HepG2 (cell line): ENCODE measurements around the gene USP17L26. TPM values are rescaled to one million over a fixed set of nuclear protein-coding genes. Genes with fewer than 3 reads are reported as not detected.

Experiments used
- ATAC-seq: fragments of 200-7000 bp; cut with Tn5 transposase; 3 replicates; pipeline ENCODE4 v1.9.1; 2020; ENCODE audit warnings: mild to moderate bottlenecking, moderate library complexity
- BruUV-seq: library from RNA; stranded (reverse); fragments of 400-500 nt; replicated peaks from 2 replicates; lab custom pipeline; 2021; lab: Mats Ljungman, UMichigan
- CTCF ChIA-PET: fragments of 300-600 bp; formaldehyde crosslinking; extraction: SDS; loops from one replicate; lab custom pipeline; 2021; ENCODE audit warnings: low total read pairs, inconsistent platforms, low intra/inter-chr PET ratio; lab: Yijun Ruan, JAX
- POLR2A ChIA-PET: fragments of 350-600 bp; sonication (Branson Sonifier 250); formaldehyde crosslinking; loops from one replicate; lab custom pipeline; 2020; ENCODE audit warnings: antibody characterized with exemption, inconsistent platforms; lab: Yijun Ruan, JAX
- DNase-seq: peaks from one replicate; pipeline ENCODE4 v3.0.0-alpha.2; 2015; ENCODE audit warnings: low spot score
- FAIRE-seq: peaks from 3 replicates; lab custom pipeline; 2011; peaks lifted over from hg19 to GRCh38; lab: Jason Lieb, UNC
- H2AFZ ChIP-seq: one replicate; pipeline ENCODE4 v1.6.1; 2011; ENCODE audit warnings: low read length, inconsistent platforms
- H3K27ac ChIP-seq: fragments of 300-600 bp; 3 replicates; pipeline ENCODE4 v1.8.0; 2011; ENCODE audit warnings: mixed run types, mild to moderate bottlenecking, mixed read lengths, low read length, inconsistent platforms; ENCODE audit not compliant: insufficient read depth; ENCODE audit errors: extremely low read length
- H3K27me3 ChIP-seq, 2 experiments: fragments of 200-600 bp in 1 of 2; 2 replicates in 1 of 2; 3 replicates in 1 of 2; pipeline versions ENCODE4 v1.6.0 to v1.8.0; 2011; ENCODE audit warnings: low read length in 2 of 2, mild to moderate bottlenecking in 2 of 2, moderate library complexity in 2 of 2, inconsistent platforms in 1 of 2; ENCODE audit not compliant: insufficient read depth in 2 of 2, control insufficient read depth in 1 of 2
- H3K36me3 ChIP-seq, 2 experiments: fragments of 200-600 bp in 1 of 2; replicated peaks in 1 of 2; 2 replicates in 1 of 2; 3 replicates in 1 of 2; pipeline versions ENCODE4 v1.5.1 to v1.8.0; 2011; ENCODE audit warnings: low read length in 2 of 2, inconsistent platforms in 1 of 2; ENCODE audit not compliant: insufficient read depth in 2 of 2, control insufficient read depth in 1 of 2
- H3K4me1 ChIP-seq: 2 replicates; pipeline ENCODE4 v1.5.1; 2012; ENCODE audit warnings: low read length, inconsistent platforms; ENCODE audit not compliant: insufficient read depth
- H3K4me2 ChIP-seq: 2 replicates; pipeline ENCODE4 v1.6.0; 2011; ENCODE audit warnings: low read depth, low read length, inconsistent platforms
- H3K4me3 ChIP-seq, 3 experiments: fragments of 200-600 bp in 1 of 3; sonication (generic), shearing (Covaris generic) in 1 of 3; replicated peaks in 1 of 3; 2 replicates each; pipeline ENCODE4 v1.5.1; 2011 to 2016; ENCODE audit warnings: low read length in 3 of 3, inconsistent platforms in 2 of 3, low read depth in 2 of 3, mild to moderate bottlenecking in 2 of 3, control low read depth in 1 of 3, mixed read lengths in 1 of 3; ENCODE audit not compliant: insufficient read depth in 1 of 3
- H3K79me2 ChIP-seq: one replicate; pipeline ENCODE4 v1.6.1; 2011; ENCODE audit warnings: low read length, inconsistent platforms; ENCODE audit not compliant: insufficient read depth
- H3K9ac ChIP-seq: 2 replicates; pipeline ENCODE4 v1.6.0; 2011; ENCODE audit warnings: mild to moderate bottlenecking, low read depth, low read length, inconsistent platforms; ENCODE audit not compliant: insufficient read depth
- H3K9me3 ChIP-seq: 2 replicates; pipeline ENCODE4 v1.5.1; 2012; ENCODE audit warnings: mild to moderate bottlenecking, low read length
- H4K20me1 ChIP-seq: 2 replicates; pipeline ENCODE4 v1.6.0; 2011; ENCODE audit warnings: inconsistent platforms, mild to moderate bottlenecking, low read length, moderate library complexity; ENCODE audit not compliant: insufficient read depth
- CAMTA2 ChIP-seq: sonication (generic); formaldehyde crosslinking; IDR thresholded peaks from 2 replicates; pipeline ENCODE4 v1.4.0; 2020; ENCODE audit warnings: mild to moderate bottlenecking, missing genetic modification reagents, borderline replicate concordance
- CENPBD1 ChIP-seq: sonication (generic); formaldehyde crosslinking; IDR thresholded peaks from 2 replicates; pipeline ENCODE4 v1.8.0; 2022; ENCODE audit warnings: missing genetic modification reagents, low read depth, mild to moderate bottlenecking, borderline replicate concordance
- ELK4 ChIP-seq: sonication (generic); formaldehyde crosslinking; IDR thresholded peaks from 2 replicates; pipeline ENCODE4 v1.9.0; 2021; ENCODE audit warnings: missing genetic modification reagents, borderline replicate concordance
- FOXP4 ChIP-seq: sonication (generic); formaldehyde crosslinking; IDR thresholded peaks from 2 replicates; pipeline ENCODE4 v1.4.0; 2020; ENCODE audit warnings: missing genetic modification reagents
- MZF1 ChIP-seq: sonication (generic); formaldehyde crosslinking; IDR thresholded peaks from 2 replicates; pipeline ENCODE4 v1.8.1; 2023; ENCODE audit warnings: mild to moderate bottlenecking, missing genetic modification reagents, borderline replicate concordance
- SCMH1 ChIP-seq: sonication (generic); formaldehyde crosslinking; IDR thresholded peaks from 2 replicates; pipeline ENCODE4 v1.9.0; 2021; ENCODE audit warnings: missing genetic modification reagents, mild to moderate bottlenecking, borderline replicate concordance
- SKI ChIP-seq: fragments of 450-650 bp; IDR thresholded peaks from one replicate; pipeline ENCODE4 v1.6.1; 2018; ENCODE audit warnings: mild to moderate bottlenecking; ENCODE audit not compliant: partially characterized antibody
- SMAD1 ChIP-seq: sonication (generic); formaldehyde crosslinking; IDR thresholded peaks from 2 replicates; pipeline ENCODE4 v1.4.0; 2020; ENCODE audit warnings: missing genetic modification reagents, low read depth, mild to moderate bottlenecking, borderline replicate concordance
- USF2 ChIP-seq, 2 experiments: sonication (generic) in 1 of 2; formaldehyde crosslinking in 1 of 2; IDR thresholded peaks; 2 replicates each; pipeline versions ENCODE4 v1.5.1 to v1.6.1; 2011 to 2020; ENCODE audit warnings: borderline replicate concordance in 1 of 2, low read depth in 1 of 2, low read length in 1 of 2, mild to moderate bottlenecking in 1 of 2, missing genetic modification reagents in 1 of 2, moderate library complexity in 1 of 2
- ZNF225 ChIP-seq: sonication (generic); formaldehyde crosslinking; IDR thresholded peaks from 2 replicates; pipeline ENCODE4 v1.4.0; 2020; ENCODE audit warnings: mild to moderate bottlenecking, missing genetic modification reagents
- ZNF235 ChIP-seq: sonication (generic); formaldehyde crosslinking; IDR thresholded peaks from 2 replicates; pipeline ENCODE4 v1.8.1; 2023; ENCODE audit warnings: mild to moderate bottlenecking, missing genetic modification reagents, borderline replicate concordance
- ZNF281 ChIP-seq: sonication (generic); formaldehyde crosslinking; IDR thresholded peaks from 2 replicates; pipeline ENCODE4 v1.4.0; 2020; ENCODE audit warnings: missing genetic modification reagents, borderline replicate concordance
- ZNF570 ChIP-seq: sonication (generic); formaldehyde crosslinking; IDR thresholded peaks from 2 replicates; pipeline ENCODE4 v1.4.0; 2020; ENCODE audit warnings: mild to moderate bottlenecking, missing genetic modification reagents, borderline replicate concordance
- ZNF607 ChIP-seq: sonication (generic); formaldehyde crosslinking; IDR thresholded peaks from 2 replicates; pipeline ENCODE4 v1.5.1; 2020; ENCODE audit warnings: missing genetic modification reagents, mild to moderate bottlenecking, borderline replicate concordance
- WGBS: methylation state at CpG from one replicate; pipeline ENCODE4 v1.1.6; 2017; ENCODE audit warnings: low lambda C conversion rate; 5-methylcytosine and 5-hydroxymethylcytosine counted together
- in situ Hi-C: cut with HindIII; loops from 2 replicates; pipeline ENCODE4 v1.10.0; 2017; ENCODE audit warnings: low pct_unique_long_range_greater_than_20kb; ENCODE audit not compliant: extremely low pct_ligation_motif_present
- intact Hi-C: fragments of 100-400 bp; cut with micrococcal nuclease; formaldehyde crosslinking; loops from one replicate; pipeline ENCODE4 v1.10.0; 2022; ENCODE audit not compliant: unreplicated experiment
- polyA plus RNA-seq, 8 experiments: library from polyadenylated mRNA; depleted of rRNA in 3 of 8; stranded (reverse) in 7 of 8; unstranded in 1 of 8; fragments of >200 nt; fragmentation: Illumina TruSeq in 4 of 8; extraction: Trizol in 4 of 8; gene quantifications; 2 replicates each; pipeline versions ENCODE4 v1.2.1 to v1.2.3, GENCODE V29; 2011 to 2016; ENCODE audit warnings: low read depth in 4 of 8, missing spikeins in 1 of 8, mixed read lengths in 1 of 8; ENCODE audit not compliant: insufficient read depth in 1 of 8
- total RNA-seq, 5 experiments: library from RNA; depleted of rRNA; stranded (reverse); fragments of >200 nt; fragmentation: Illumina TruSeq; extraction: Trizol; gene quantifications; 2 replicates each; pipeline ENCODE4 v1.2.3, GENCODE V29; 2016; ENCODE audit warnings: low read depth in 1 of 5

The USP17L26 gene
- total and polyA plus RNA-seq, 2 of the 13 experiments (the other 11 are each of a cell fraction or from before 2014, with no cell fraction given): not detected

- FAIRE-seq: no peak
- no peak for ATAC-seq
- Histone ChIP-seq H3K4me2 (no peak overlapping the region), H2AFZ (no peak overlapping the region), H3K79me2 (no peaks in the 10 kb centered on the region), H3K36me3 (no peaks in the 10 kb centered on the region), H3K9ac (no peak overlapping the region), H4K20me1 (no peaks in the 10 kb centered on the region), H3K4me3 (no peak overlapping the region), H3K27ac (no peak overlapping the region), H3K9me3 (no peaks in the 10 kb centered on the region), H3K27me3 (no peaks in the 10 kb centered on the region), H3K4me1 (no peaks in the 10 kb centered on the region)
- in situ Hi-C loops: no loop called here
- intact Hi-C loops: no loop called here
- ChIA-PET POLR2A (no interaction called here), CTCF (no interaction called here)
- DNase-seq: no peak
- no TSS peak for BruUV-seq
- WGBS: 0% methylated on average over 1 of the region's 1 CpG
- TF ChIP-seq ZNF225 (CRISPR knock-in tag) (no peak), CAMTA2 (CRISPR knock-in tag) (no peak), ZNF235 (CRISPR knock-in tag) (no peak), ZNF570 (CRISPR knock-in tag) (no peak), SCMH1 (CRISPR knock-in tag) (no peak), MZF1 (no peak), SMAD1 (CRISPR knock-in tag) (no peak), ZNF607 (CRISPR knock-in tag) (no peak), ZNF281 (CRISPR knock-in tag) (no peak), ELK4 (no peak), USF2 (IDR thresholded peaks at IDR 0.05; ENCODE audit: low read depth, low read length) (no peak), USF2 (CRISPR knock-in tag; IDR thresholded peaks at IDR 0.05; ENCODE audit: borderline replicate concordance) (no peak), CENPBD1 (CRISPR knock-in tag) (no peak), FOXP4 (no peak), SKI (no peak)
These were observed 49.7 kb downstream of the USP17L26 start for GRCh38 chr4:9384126-9384525.
